NCI-H1417 treated with DMSO at 0.1 percent for 48 hours (cell line): ENCODE data around the gene PGS1.

Source experiments
- DNase-seq: peaks from one replicate; lab custom pipeline; 2025; lab: John Stamatoyannopoulos, UW

Gene PGS1

DNA sequence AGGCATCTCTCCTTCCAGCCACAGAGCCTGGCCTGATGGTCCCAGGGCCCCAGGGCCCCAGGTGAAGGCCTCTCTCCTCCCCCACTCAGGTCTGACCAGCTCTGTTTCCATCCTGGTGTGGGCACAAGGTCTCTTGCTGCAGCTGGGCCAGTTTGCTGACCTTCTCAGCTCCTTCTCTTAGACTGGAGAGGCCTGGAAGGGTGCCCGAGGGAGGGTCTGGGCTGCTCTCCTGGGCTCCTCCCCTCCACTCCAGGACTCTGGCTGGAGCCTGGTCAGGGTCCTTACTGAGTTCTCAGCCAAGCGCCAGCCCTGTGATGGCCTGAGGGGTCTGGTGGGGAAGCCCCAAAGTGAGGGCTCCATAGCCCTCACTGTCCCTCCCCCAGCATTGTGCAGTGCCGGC is 31.0 kb upstream of the PGS1 start:
- no peak for DNase-seq

DNA sequence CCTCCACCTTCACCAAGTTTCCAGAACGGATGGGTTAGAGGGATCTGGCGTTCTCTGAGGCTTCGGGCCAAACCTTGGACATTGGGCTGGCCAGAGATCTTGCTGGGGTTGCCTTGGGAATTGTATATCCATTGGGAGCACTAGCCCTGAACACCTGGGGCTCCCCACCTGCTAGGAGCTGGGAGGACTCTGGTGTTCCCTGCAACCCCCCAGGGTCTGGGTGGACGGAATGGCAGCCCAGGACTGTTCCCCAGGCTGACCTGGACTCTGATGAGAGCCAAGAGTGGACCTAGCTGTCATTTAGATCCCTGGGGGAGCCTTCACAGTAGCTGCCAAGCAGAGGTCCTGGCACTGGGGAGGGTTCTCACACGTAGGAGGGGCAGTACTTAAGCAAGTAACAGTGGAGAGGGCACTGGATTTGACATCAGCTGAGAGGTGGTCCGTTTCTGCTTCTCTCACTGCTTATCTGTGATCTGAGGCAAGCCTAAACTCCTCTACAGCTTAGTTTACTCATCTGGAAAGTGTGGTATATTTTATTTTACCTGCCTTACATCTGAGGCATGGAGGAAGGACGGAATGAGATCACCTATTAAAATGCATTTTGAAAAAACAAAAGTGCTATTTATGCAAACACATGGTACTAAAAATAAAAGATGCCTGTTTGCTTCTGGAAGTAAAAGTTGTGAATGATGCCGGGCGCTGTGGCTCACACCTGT is 30.2 kb upstream of the PGS1 start:
- no peak for DNase-seq

- no peak for DNase-seq
These were observed 28.4 kb upstream of the PGS1 start for GRCh38 chr17:78349891-78350642.

DNA sequence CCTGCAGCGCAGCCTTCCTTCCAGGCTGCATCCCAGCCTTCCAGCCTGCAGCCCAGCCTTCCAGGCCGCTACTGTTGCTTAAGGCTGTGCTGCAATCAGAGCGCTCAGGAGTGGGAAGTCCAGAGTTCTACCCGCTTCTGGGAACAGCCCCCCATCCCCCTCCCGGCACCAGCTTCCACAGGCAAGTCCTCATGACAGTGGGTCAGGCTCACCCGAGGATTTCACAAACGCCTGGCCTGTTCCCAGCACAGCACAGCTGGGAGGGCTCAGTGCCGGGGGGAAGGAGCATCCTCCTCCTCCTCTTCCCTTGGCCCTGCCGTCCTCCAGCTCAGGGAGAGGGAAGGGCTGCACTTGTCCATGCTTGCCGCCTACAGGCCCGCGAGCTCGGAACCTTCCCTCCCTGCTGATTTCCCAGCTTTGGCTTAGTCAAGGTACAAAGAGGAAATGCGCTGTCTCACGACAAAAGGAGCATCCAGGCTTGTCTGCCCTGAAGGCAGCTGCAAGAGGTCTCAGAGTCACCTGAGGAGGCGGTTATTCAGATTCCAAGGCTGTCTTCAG is 26.9 kb upstream of the PGS1 start:
- DNase-seq, result no peak

GRCh38 chr17:78353834-78354233 is 24.6 kb upstream of the PGS1 start:
- no peak for DNase-seq

- no peak for DNase-seq
These were observed 23.3 kb upstream of the PGS1 start for GRCh38 chr17:78355045-78355641.

DNA sequence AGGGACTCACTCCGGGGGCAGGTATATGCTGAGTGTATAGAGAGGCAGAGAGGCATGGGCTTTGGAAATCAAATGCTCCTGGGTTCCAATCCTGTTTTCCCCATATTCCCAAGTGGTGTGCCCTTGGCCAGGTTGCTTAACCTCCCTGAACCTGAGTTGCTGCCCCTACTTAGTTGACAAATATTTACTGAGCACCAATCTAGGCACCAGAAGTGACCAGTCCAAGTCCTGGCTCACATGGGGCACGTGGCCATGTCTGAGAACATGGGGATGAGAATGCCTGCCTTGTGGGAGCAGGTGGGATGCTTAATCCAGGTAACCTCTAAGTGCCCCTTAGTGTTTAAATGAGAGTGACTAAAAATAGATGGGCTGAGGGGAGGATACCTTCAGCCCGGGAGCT is 22.7 kb upstream of the PGS1 start:
- no peak for DNase-seq

DNA sequence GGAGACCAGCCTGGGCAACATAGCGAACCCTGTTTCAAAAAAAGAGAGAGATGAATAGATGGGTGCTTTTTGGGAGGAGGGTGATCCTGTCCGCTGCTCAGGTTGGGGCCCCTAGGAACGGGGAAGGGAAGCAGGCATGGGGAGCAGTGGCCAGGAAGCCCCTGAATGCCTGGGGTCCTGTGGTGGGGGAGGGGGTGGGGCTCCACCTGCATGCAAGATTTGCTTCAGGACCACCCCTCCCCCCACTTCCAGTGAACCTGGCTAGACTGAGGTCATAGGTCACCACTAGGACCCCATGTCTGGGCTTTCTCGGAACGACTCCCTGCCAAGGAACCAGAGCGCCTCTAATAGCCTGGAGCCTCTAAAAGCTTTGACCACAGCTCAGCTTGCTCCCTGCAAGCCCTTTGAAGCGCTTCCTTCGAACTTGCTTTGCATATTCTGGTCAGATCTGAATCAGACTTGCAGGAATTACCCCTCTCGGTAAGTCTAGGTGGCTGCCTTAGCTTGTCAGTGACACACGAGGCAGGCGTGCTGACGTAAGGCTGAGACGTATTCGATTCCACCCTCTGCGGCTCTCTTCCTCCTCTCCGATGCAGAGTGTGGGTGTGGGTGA is 22.2 kb upstream of the PGS1 start:
- no peak for DNase-seq

- DNase-seq, result no peak
These were observed 21.3 kb upstream of the PGS1 start for GRCh38 chr17:78357177-78357586.

- no peak for DNase-seq
These were observed 20.5 kb upstream of the PGS1 start for GRCh38 chr17:78357672-78358537.

DNA sequence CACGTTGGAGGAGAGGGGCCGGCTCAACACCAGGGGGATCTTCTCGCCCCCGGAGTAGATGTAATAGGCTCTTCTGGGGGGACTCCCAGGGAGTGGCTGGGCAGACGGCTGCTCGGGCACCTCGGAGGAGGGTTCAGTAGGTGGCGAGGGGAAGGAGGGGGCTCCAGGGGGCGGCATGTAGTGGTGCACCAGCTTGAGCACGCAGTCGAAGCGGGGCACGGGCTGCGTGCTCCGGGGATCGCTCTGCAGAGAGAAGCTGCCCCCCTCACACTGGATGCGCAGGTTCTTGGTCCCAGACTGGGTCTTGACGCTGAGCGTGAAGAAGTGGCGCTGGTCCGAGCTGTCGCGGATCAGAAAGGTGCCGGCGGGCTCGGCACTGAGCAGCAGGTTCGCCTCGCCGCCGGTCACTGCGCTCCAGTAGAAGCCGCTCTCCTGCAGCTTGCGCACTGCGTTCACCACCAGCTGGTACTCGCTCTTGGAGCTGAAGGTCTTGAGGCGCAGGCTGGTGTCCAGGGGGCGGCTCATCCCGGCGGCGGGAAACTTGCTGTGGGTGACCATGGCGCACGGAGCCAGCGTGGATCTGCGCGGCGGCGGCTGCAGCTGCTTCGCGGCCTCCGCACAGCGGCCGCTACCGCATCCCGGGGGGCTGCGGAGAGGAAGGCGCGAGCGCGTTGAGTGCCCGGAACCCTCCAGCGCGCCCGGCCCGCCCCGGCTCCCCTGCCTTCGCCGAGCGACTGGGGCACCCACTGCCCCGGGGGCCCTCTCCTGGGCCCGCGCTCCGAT is 19.7 kb upstream of the PGS1 start:
- no peak for DNase-seq

- DNase-seq, result no peak
These were observed 19.0 kb upstream of the PGS1 start for GRCh38 chr17:78359321-78359996.

DNA sequence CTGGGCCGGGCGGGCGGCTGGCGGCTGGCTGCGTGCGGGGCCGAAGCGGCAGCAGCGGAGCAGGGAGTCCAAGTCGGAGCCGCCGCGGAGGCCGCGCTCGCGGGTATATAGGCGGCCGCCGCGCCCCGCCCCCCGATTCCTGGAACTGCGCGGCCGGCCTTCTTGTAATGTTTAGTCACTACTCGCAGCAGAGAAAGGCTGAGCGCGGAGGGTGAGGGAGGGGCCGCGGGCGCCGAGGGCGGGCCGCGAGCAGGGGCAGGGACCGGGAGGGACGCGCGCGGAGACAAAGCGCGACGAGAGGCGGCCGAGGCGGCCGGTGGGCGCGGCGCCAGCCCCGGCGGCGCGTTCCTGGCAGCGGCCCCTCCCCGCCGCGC is 18.5 kb upstream of the PGS1 start, which contains the start of gene SOCS3:
SOCS3 (minus strand) TSS at position 81 of the 374 bp plus-strand sequence. CDS start 982 bp downstream, outside the sequence.
- DNase-seq, result peak; percentile 70

- peak; percentile 61 for DNase-seq
These were observed 17.9 kb upstream of the PGS1 start for GRCh38 chr17:78360371-78361224.

DNA sequence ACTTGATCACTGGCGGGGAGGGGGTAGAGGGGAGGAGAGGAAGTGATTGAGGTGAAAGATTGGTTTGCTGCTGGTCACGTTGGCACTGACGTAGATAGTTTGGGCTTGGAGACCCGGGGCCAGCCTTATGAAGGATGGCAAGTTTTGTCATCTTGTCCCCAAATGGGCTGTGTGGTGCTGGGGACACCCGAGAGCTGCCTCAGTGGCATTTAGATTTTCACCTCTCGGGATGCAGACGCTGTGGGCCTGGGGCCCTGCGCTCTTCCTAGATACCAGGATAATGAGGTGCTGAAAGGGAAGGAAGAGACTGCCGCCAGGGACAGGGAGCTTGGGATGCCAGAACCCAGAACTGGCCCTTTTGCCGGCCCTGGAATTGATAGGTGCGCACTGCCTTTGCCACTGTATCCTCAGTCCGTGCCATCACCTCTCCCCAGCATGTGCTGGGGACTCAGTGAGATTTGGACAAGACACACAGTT is 17.2 kb upstream of the PGS1 start:
- DNase-seq, result no peak

GRCh38 chr17:78362232-78362631 is 16.2 kb upstream of the PGS1 start:
- no peak for DNase-seq

DNA sequence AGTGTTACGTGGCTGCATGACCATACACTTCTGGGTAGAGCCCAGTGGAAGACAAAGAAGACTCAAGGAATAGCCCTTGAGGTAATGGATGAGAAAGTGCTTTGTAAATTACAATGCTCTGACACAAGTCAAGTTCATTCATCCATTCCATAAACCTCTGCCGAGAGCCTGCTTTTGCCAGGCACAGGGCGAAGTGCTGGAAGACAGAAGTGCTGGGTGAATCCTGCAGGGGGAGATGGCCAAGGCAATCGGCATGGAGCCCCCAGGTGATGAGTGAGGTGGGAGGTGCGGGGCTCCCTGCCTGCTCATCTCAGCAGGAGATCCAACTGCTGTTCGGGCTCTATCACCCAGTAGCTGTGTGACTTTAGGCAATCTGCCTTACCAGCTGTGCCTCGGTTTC is 15.8 kb upstream of the PGS1 start:
- DNase-seq, result no peak

DNA sequence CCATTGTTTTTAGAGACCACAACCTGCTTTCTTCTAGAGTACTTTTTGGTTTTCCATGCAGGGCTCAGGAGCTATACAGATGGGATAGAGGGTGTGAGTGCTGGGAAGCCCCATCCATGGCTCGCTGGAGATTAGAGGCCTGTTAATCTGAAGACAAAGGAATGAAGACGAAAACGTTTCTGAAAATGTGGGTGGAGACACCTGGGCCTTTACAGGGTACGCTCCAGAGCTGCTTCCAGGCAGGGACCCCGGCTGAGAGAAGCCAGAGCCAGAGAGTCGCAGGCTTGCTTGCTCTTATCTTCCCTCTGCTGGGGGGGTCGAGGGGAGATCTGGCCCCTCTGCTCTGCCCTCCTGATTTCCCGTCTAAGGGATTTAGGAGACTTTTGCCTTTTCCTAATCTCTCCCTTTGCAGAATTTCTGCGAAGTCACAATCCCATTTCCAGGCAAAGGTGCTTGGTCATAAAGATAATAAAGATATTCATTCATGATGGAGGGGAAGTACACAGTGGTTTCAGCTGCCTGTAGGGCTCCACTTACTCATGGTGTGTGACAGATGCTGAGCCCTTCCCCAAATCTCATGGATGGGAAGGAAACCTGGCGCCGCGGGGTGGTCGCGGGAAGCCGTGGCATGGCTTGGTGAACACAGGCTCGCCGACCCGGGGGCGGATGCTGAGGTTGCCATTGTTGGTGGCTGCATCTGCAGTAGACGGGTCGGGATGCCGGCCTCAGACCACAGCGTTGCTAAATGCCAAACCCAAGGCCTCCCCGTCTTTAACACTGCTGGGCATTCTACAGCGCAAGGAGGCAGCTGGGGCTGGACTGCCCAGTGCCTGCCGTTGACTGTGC is 13.8 kb upstream of the PGS1 start:
- no peak for DNase-seq
